ENCODE results near the gene DNAJC5. TPM values are rescaled to one million over a fixed set of nuclear protein-coding genes. Genes with fewer than 3 reads are reported as not detected.
"Not testable (repeated sequence)": the region's sequence is repeated elsewhere in the genome, so short reads cannot be mapped to it uniquely, and the experiment has no call there.

DNAJC5 gene, protein sequence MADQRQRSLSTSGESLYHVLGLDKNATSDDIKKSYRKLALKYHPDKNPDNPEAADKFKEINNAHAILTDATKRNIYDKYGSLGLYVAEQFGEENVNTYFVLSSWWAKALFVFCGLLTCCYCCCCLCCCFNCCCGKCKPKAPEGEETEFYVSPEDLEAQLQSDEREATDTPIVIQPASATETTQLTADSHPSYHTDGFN
- 10 to 100 TPM; 25.7 to 29.0 (median 28.7) TPM for polyA plus RNA-seq (ENCODE audit: insufficient read length in 3 of 3)

DNA sequence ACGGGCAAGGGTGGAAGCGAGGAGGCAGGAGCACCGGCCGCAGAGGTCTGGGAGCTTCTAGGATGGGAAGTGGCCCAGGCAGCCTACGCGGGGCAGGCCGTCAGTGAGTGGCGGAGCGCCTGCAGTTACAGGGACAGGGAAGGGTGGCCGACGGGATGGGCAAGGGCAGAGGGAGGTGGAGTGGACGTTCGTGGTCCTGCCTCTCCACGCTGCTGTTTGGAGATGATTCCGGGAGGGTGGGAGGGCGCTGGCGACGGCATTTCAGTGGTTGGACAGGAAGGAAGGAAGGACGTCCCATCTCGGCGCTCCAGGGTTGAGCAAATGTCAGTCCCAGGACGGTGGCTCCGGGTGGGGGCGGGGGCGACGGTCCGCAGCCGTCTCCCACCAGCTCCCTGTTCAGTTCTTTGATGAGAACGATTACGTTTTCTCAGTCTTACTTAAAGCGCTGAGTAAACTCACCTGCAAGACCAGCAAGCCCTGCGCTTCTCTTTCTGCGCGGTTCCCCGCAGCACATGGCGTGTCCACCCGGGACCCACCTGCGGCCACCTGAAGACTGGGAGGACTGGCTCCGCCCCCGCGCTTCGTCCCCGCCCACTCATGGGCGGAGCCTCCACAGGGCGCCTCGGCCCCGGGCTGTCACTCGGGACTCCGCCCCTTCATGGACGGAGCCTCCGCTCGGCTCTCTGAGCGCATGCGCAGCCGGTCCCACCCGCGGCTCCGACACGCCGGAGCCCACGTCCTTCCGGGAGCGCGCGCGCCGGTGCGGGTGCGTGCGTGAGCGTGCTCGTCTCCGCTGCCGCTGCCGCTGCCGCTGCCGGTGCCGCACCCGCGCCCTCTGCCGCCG, at the start of gene DNAJC5:
Gene DNAJC5, plus strand, starts transcription at position 769 of the 844 bp plus-strand sequence. CDS start 33,220 bp downstream, outside the sequence.
- peak; percentile 70 to 85 (median 74) for DNase-seq (ENCODE audit: low read depth in 3 of 3, low spot score in 2 of 3)

DNA sequence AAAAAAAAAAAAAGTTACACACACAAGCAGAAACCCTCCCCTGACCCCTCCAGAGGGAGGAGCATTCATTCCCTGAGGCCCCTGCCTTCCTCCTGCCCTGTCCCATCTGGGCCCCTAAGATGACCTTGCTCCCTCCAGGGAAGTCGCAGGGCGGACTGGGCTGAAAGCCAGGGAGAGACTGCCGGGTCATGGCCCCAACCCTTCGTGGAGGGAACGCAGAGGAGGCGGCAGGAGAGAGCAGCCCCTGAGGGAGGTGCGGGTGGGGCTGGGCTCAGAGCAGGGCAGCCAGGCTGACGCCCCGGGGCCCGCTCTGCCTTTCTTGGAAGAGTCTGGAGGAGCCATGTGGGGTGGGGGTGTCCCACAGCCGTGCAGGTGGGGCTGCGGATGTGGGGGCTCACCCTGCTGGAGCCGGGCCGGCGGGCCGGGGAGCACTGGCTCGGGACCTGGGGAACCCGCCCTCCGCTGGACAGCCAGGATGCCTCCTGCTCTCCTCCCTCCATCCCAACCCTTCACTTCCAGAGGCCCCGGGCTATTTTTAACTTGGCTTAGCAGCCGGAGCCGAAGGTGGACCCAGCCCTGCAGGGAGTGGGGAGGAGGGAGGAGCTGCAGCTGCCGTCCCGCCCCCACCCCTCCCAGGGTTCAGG, 48.7 kb upstream of the DNAJC5 start:
- no peak for DNase-seq (ENCODE audit: low read depth in 3 of 3, low spot score in 2 of 3)

DNA sequence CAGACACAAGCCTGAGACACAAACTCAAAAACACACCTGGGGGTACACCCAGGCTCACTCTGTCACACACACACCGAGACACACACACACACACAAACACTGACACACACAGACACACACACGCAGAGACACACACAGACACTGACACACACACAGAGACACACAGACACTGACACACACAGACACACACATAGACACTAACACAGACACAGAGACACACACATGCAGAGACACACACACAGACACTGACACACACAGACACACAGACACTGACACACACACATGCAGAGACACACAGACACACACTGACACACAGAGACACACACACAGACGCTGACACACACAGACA, 48.1 kb upstream of the DNAJC5 start:
- no peak for DNase-seq (ENCODE audit: low read depth in 3 of 3, low spot score in 2 of 3)

DNA sequence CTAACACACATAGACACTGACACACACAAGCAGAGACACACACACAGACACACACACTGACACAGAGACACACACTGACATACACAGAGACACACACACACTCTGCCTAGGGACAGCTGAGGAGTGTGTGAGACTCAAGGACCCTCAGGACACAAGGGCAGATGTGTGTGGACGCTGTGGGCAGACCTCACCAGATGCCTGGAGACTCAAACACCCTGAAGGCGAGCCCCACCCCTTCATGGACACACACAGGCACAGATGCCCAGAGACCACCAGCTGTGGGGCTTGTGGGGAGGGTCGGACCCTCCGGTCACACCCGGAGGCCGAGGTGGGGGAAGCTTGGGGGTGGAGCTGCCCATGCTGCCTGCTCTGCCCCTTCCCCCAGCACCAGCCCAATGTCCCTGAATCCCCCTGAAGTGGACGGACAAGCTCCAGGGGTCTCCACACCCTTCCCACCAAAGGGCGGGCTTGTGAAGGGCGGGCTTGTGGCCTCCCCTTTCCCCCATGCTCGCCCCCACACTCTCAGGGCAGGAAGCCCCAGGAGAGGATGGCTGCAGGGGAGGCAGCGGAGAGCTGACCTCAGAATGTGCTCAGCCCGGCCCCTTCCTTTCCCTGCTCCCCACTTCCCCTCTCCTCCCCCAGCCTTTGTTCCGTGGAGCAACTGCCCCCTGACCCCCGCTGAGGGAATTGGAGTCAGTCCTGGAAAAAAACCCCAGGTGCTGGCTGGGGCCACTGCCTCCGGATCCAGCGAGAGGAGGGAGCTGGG, 47.5 kb upstream of the DNAJC5 start:
- no peak for DNase-seq (ENCODE audit: low read depth in 3 of 3, low spot score in 2 of 3)

DNA sequence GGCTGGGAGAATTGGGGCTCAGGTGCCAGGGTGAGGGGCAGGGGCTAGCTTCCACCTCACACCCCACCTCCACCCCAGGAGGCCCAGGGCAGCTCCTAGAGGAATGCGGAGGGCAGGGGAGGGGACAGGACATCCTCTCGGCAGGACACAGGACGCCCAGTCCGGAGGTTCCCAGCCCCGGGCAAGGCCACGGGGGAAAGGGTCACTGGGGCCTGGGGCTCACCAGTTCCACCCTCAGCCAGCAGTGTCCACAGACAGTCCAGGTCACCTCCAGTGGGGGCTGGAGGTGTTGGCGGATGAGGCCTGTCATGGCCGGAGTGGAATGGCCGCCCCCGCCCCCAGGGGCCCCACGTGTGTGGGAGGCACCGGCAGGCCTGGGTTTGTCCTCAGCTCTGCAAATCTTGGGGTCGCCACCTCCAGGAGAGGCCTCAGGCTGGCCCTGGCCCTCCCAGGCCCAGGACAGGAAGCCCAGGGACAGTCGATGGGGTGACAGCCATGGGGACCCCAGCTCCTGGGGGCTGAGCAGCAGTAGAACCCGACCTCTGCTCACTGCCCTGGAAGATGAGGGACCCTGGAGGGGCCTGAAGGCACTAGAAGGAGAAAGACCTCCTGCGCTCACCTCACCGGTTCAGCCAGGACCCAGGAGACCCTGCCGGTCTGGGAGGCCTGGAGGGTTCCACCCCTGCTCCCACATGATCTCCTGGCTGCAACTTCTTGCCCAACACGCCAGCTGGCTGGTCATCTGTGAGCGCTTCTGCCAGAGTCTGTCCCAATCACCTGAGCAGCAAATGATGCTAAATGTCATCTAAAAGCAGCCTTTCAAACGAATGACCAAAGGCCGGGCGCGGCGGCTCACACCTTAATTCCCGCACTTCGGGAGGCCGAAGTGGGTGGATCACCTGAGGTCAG, 46.7 kb upstream of the DNAJC5 start:
- no peak for DNase-seq (ENCODE audit: low read depth in 3 of 3, low spot score in 2 of 3)

DNA sequence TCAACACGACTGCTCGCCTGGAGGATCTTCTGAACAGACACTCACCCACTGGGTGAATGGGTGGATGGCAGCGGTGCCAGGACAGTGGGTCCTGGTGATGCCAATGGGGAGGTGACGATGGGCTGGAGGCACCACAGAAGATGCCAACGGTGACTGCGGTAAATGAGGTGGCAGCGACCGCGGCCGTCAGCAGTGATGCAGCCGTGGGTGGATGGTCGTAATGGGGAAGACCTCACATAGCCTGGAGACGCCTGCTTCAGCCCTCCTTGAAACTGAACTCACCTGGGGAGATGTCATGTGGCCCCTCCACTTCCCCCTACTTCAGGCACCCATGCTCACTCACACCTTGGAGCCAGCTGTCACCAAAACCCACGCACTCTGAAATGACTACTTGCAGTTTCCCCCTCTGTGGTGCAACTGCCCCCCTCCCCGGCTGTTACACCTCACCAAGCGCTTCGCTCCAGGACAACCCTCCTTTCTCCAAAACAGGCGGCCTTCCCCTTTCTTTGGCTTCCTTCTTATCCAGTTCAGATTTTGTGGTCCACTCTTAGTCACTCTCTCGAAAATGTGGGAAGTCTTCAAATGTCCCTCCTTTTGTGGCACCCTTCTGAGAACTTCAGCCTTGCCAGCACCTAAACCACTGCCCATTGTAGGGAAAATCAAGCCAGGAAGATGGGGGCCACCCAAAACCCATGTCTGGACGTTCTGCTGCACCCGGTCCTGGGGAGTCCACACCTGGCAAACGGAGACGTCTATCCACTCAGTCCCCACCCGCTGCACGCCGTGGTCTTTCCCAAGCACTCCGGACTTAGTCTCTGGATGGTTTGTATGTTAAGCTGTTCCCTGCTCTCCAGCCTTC, 44.0 kb upstream of the DNAJC5 start:
- no peak for DNase-seq (ENCODE audit: low read depth in 3 of 3, low spot score in 2 of 3)

DNA sequence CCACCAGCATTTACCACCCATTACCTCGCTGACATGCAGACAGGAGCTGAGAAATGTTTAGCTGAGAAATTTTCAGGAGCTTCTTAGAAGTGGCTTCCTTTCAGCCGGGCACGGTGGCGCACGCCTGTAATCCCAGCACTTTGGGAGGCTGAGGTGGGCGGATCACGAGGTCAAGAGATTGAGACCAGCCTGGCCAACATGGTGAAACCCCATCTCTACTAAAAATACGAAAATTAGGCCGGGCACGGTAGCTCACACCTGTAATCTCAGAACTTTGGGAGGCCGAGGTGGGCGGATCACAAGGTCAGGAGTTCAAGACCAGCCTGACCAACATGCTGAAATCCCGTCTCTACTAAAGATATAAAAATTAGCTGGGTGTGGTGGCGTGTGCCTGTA, 43.4 kb upstream of the DNAJC5 start:
- not testable (repeated sequence) for DNase-seq (ENCODE audit: low read depth in 3 of 3, low spot score in 2 of 3)

DNA sequence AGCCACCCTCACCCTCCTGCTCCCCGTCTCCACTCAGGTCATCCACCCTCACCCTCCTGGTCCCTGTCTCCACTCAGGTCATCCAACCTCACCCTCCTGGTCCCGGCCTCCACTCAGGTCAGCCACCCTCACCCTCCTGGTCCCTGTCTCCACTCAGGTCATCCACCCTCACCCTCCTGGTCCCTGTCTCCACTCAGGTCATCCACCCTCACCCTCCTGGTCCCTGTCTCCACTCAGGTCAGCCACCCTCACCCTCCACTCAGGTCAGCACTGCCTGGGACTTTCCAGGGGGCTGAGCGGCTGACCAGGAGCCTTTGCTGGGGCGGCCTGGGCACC, 41.2 kb upstream of the DNAJC5 start:
- not testable (repeated sequence) for DNase-seq (ENCODE audit: low read depth in 3 of 3, low spot score in 2 of 3)

DNA sequence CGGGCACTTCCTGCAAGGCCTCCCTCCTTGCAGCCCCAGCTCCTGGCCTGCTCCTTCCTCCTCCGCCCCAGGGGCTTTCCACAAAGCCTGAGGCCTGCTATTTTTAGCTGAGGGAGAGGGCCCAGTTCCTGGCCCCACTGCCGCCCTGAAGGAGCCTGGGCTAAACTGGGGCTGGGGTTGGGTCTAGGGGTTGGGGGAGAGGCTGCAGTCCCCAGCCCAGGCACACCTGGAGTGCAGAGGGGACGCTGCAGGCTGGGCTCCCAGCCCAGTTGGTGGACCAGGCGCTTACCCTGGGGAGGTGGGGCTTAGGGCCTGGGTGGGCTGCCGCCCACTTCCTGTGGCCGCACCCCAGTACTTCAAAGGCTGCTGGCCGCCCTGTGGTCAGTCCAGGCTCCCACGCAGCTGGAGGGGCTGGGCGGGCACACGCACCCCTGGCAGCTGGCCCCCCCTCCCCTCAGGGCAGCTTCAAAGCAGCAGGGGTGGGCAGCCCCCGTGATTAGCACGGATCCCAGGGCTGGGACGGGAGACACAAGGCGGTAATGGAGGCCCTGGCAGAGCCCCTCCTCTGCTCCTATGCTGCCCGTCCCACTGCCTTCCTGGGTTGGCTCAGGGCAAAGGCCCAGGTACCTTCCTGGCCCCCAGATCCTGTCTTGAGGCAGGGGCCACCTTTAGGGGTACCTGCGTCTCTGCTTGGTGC, 40.7 kb upstream of the DNAJC5 start:
- no peak for DNase-seq (ENCODE audit: low read depth in 3 of 3, low spot score in 2 of 3)

DNA sequence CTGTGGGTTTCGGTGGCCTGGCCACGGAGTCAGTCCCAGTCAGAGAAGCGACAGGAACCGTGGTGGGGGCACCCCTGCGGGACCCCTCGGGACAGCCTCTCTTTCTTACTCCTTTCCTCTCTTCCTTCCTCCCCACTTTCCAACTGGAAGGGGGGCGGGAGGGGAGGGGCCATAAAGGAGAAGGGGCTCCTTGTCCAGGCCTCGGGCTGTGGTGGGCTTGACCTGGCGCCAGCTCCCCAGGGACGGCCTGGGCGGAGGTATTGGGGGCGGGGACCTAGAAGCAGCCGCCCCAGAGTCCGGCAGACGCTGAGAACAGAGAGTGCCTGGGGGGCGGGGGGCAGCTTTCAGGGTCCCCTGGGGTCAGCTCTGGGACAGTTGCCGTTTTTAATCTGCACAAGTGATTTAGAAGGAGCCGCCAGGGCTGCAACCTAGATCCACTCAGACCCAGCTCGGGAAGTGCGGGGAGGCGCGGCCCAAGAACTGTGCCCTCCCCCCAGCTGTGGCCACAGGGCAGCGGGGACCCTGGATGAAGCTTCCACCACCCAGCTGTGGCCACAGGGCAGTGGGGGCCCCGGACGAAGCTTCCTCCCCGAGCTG, 40.1 kb upstream of the DNAJC5 start:
- DNase-seq (ENCODE audit: low read depth in 3 of 3, low spot score in 2 of 3), result no peak

DNA sequence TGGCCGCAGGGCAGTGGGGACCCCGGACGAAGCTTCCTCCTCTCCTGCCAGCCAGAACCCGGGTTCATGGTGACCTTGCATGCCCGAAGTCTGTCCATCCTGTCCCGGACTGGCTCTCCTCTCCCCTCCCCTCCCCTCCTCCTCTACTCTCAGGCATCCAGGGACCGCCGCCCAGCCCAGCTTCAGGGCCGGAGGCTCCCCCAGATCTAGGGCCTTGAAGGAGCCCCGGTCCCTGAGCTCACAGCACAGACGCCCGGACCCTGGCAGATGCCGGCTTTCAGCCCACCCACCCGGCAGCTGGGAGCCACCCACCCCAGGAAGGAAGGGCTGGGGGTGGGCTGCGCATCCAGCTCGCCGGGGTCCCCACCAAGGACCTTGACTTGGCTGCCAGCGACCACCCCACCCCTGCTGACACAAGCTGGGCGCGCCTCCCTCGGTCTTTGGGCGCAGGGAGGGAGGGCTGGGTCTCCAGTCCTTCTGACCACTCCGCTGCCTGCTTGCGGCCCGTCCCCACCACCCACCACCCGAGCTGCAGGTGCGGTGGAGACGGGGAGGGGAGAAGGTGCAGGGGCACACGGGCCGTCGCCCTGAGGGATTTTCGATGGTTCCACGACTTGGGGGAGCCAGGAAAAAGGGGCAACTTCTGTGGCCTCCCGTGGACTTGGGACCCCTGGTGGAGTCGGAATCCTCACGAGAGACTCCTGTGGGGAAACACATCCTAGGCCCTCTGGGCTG, 39.4 kb upstream of the DNAJC5 start:
- no peak for DNase-seq (ENCODE audit: low read depth in 3 of 3, low spot score in 2 of 3)

DNA sequence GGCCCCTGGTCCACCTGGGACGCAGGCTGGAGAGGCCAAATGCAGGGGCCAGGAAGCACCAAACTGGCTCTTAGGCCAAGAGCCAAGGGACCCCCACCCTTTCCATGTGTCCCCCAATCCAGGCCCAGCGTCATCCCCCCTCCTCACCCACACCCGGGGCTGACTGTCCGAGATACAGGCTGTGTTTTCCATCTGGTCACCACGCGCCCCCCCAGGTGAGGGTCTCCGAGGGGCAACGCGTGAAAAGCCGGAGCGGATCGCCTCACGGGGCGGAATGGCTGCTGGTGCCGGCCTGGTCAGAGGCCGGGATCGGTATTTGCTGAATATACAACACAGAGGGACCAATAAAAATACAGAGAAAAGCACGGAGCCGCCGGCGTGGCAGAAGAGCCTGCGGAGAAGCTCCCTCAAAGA, 38.8 kb upstream of the DNAJC5 start:
- no peak for DNase-seq (ENCODE audit: low read depth in 3 of 3, low spot score in 2 of 3)

DNA sequence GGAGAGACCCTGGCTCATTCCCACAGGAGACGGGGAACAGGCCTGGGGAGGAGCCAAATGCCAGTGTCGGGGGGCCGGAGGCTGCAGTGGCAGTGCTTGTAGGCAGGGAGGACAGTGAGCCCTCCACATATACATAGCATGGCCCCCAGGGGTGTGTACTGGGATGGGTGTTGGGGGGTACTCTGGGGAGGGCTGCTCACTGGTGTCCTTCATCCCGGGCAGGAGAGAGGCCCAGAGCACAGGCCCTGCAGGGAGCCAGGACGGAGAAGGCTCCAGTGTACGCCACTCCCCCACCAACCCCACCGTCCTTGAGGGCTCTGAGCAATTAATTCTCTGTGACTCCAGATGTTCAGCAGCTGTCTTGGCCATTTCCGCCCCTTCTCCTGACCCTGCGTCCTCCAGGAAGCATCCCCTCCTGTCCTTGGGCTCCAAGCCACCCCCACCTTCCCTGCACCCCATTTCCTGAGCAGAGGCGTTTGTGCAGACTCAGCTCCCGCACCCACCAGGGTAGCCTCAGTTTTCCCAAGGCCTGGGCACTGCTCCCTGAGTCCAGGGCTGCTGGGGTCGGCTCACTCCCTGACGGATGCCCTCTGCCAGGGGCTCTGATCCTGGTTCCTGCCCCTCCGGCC, 37.0 kb upstream of the DNAJC5 start:
- no peak for DNase-seq (ENCODE audit: low read depth in 3 of 3, low spot score in 2 of 3)

DNA sequence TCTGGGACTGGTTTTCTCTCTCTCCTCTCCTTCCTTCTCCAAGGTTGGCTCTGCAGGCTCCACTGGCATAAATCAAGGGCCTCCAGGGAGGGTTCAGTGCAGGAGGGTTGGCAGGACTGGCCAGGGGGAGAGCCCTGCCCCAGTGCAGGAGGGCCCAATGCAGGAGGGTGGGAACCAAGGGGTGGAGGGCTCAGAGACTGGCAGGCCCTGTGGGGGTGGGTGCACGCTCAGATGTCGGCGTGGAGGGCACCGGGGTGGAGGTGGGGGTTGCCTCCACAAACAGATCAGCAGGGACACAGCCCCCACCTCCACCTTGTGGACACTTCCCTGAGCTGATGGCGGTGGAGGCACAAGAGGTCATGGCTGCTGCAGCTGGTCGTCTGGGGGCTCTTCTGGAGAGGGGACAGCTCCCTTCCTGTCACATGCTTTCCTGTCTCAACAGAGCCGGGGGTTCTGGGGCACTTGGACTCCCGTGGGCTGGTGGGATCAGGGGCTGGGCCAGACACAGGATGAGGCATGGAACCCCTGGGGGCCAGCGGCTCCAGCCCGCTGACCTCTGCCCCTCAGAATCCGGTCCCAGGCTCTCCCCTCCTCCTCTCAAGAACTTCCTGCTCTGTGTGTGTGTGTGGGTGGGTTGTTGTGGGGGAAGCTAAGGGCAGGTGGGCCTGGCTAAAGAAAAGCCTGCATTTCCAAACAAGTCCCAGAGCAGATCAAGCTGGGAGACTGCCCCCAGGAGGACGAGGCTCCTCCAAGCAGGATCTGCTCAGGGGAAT, 36.3 kb upstream of the DNAJC5 start:
- DNase-seq (ENCODE audit: low read depth in 3 of 3, low spot score in 2 of 3), result no peak

DNA sequence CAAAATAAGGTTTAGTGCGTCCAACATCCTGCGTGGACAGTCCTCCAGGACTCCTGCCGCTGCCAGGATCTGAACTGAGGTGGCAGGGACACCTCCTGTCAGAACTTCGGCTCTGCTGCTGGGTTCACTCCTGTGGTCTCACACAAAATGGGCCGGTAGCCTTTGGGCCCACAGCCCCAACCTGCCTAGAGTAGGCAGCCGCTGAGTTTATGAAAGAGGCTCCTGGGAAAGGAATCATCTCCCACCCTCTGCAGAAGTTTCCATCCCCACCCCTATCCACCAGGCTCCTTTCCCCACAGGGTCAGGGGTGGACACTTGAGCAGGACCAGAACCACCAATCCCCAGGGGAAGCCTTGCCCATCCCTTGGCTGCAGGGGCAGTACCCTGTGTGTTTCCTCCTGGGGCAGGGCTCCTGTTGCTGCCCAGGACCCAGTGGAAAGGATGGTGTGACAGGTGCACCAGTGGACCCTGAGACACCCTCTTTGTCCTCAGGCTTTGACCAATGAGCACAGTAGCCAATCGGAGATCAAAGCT, 35.7 kb upstream of the DNAJC5 start:
- DNase-seq (ENCODE audit: low read depth in 3 of 3, low spot score in 2 of 3), result no peak
